ENCODE data around the gene NUCB2.

NUCB2 gene

DNA sequence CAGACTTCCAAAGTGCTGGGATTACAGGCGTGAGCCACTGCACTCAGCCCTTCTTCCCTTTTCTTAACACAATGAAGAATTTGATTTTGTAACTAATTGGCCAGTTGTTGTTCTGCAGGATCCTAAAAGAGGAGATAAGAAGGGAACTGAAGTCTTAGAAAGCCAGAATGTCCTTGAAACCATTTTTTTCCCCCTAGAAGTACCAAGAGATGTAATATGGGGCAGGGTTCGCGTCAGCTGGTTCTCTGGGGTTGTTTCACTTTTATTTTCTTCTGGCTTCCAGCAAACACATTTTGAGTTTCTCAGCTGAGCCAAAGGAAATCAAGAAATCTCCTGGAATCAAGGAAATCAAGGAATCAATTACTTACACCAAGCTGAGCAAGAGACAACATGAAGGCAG lies 7.6 kb upstream of the NUCB2 start:
- no peak for DNase-seq (ENCODE audit: low read depth, low spot score)

DNA sequence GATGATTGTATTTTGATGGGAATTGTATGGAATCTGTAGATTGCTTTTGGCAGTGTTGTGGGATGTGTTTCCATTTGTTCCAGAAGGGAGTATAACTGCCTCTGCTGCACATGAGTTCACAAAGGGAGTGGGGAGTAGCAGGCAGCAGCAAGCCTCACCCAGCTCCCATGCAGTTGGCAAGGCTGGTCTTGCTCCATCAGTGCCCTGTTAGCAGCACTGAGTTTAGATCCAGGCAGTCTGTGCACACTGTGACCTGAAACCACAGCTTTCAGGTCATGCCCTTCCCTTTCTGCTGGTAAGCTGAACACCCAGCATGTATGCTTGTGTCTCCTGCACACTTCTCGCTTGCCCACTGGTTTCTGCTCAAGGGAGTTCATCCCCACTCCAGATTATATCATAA lies 3.7 kb upstream of the NUCB2 start:
- DNase-seq (ENCODE audit: low read depth, low spot score): no peak

GRCh38 chr11:17273211-17273610 lies 3.3 kb upstream of the NUCB2 start:
- no peak for DNase-seq (ENCODE audit: low read depth, low spot score)

GRCh38 chr11:17273668-17274282 lies 2.8 kb upstream of the NUCB2 start:
- DNase-seq (ENCODE audit: low read depth, low spot score): no peak

- no peak for DNase-seq (ENCODE audit: low read depth, low spot score)
These were observed 921 bp upstream of the NUCB2 start for GRCh38 chr11:17275400-17276235.

DNA sequence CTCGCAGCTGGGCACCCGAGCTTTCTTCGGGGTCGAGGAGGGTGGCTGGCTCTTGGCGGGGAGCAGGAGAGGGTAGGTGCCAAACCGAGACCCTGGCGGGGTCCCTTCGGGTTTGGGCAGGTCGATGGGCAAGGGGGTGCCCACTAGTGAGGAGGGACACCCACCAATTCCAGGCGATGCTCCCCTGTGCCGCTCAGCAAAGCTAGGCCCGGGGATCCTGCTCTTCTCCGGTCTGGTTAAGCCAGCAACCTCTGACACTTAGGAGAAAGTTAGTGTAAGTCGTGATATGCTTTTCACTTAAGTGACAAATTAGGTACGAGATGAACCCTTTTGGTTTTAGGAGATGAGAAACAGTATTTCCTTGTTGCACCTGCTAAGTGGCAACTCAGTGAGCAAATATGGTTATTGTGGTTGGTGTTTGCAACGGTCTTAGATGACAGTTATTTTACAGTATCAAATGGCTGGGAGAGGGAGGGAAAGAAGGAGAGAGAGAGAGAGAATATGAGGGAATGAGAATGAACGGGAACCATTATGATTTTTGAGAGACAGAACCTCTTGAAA lies 565 bp downstream of the NUCB2 start:
- peak; percentile 39 for DNase-seq (ENCODE audit: low read depth, low spot score)

- no peak for DNase-seq (ENCODE audit: low read depth, low spot score)
These were observed 4.1 kb downstream of the NUCB2 start for GRCh38 chr11:17280494-17281127.

- DNase-seq (ENCODE audit: low read depth, low spot score): no peak
These were observed 9.8 kb downstream of the NUCB2 start for GRCh38 chr11:17286332-17286731.

GRCh38 chr11:17287058-17287457 lies 10.5 kb downstream of the NUCB2 start:
- no peak for DNase-seq (ENCODE audit: low read depth, low spot score)

DNA sequence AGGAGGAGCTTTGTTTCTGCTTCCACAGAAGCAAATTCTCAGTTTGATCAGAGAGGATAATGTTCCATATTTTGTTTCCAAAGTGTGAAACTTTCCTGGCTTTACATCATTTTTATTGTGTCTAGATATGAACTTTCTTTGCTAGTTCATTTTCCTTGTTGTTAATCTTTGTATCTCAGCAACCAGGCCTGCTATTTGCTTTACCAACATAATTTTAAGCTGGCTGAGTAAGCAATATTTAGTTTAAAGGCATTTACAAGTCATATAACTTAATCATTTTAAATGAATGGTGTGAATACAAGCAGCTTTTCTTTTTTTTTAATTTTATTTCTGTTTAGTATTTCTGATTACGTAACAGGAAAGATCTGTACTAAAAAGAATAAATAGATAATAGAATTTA lies 15.2 kb downstream of the NUCB2 start:
- no peak for DNase-seq (ENCODE audit: low read depth, low spot score)

- DNase-seq (ENCODE audit: low read depth, low spot score): no peak
These were observed 16.8 kb downstream of the NUCB2 start for GRCh38 chr11:17293311-17293710.

DNA sequence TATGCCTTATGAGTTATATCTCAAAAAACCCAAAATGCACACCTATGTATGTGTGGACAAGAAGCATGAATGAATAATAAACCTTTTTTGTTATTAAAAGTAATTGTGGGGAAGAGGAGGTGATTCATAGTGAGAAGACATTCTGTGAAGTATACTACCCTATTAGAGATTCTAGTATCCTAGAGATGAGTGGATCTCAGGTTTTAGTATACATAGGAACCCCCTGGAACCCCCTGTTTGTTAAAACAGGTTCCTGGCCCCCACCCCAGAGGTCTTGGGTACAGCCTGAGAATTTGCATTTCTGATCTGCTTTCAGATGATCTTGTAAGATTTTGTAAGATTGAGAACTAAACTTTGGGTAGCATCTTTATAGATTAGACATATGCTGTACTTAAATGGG lies 17.5 kb downstream of the NUCB2 start:
- DNase-seq (ENCODE audit: low read depth, low spot score): no peak

DNA sequence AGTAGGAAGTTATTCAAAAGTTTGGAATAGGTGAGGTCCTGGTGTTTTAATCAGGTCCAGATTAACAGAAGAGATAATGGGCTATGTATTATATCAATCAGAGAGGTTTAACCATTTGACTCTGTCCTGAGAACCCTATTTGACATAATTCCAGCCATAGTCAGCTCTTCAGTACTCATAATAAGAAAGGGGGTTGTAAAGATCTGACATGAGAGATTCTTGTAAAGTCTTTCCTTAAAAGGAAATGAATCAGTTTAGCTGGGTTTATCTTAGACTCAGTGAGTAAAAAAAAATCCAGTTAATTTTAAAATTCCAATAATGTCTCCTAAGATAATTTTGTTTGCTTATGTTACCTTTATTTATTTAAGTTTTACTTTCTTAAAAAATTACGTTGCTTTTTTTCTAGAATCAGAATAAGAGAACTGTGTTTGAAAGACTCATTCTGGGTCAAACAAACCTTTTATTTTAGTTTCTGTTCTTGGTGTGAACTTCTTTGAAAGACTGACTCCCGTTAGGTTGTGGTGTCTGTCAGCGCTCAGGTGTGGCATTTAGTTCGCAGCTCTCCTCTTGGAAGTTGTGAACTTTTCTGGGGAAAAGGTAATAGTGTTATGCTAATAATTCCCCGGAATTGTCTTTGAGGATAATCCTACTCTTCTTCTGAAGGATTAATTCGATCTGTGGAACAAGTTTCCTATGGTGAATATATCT lies 20.5 kb downstream of the NUCB2 start:
- no peak for DNase-seq (ENCODE audit: low read depth, low spot score)

DNA sequence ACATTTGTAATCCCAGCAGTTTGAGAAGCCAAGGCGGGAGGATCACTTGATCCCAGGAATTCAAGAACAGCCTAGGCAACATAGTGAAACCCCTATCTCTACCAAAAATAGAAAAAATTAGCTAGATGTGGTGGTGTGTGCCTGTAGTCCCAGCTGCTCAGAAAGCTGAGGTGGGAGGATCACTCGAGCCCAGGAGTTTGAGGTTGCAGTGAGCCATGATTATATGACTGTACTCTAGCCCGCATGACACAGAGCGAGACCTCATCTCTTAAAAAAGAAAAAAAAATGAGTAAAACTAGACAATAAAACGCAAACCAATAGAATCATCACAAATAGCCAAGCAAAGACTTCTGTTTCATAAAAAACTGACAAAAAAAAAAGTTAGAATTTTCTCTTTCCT lies 21.8 kb downstream of the NUCB2 start:
- no peak for DNase-seq (ENCODE audit: low read depth, low spot score)

DNA sequence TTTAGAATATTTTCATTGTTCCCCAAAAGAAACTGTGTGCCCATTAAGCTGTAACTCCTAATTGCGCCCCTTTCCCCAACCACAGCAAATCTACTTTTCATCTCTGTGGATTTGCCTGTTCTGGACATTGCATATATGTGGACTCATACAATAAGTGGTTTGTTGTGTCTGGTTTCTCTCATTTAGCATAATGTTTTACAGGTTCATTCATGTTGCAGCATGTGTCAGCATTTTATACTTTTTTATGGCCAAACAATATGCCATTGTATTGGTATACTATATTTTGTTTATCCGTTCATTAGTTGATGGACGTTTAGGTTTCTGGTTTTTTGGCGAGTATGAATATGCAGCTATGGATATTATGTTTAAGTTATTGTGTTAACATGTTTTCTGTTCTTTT lies 23.8 kb downstream of the NUCB2 start:
- DNase-seq (ENCODE audit: low read depth, low spot score): no peak

DNA sequence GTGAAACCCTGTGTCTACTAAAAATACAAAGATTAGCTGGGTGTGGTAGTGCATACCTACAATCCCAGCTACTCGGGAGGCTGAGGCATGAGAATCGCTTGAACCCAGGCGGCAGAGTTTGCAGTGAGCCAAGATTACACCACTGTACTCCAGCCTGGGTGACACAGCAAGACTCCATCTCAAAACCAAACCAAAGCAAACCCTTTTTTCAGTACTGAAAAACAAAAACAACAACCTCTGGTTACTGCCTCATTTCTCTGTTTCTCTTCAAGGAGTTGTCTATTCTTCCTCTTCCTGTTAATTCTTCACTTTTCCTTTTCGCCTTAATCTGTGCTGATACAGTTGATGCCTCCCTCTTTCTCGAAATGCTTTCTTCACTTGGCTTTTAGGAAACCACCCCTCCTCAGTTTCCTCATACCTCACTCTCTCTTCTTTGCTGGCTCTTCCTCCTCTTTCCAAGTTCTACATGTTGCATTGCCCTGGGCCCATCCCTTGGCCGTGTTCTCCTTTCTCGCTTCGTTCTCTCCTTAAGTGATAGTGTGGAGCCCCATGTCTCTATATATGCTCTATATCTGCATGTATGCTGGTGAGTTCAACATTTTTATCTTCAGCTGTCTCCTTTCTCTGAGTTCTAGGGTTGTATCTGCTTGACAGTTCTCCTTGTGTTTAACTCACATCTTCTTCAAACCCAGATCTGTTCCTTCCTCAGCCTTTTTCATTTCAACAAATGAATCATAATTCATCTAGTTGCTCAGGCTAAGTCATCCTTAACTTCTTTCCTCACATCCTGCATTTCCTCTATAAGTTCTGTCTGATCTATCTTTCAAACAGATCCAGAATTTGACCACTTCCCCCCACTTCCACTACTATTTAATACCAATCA lies 37.1 kb downstream of the NUCB2 start:
- no peak for DNase-seq (ENCODE audit: low read depth, low spot score)

- DNase-seq (ENCODE audit: low read depth, low spot score): peak; percentile 46
These were observed 37.7 kb downstream of the NUCB2 start for GRCh38 chr11:17314232-17314547.

DNA sequence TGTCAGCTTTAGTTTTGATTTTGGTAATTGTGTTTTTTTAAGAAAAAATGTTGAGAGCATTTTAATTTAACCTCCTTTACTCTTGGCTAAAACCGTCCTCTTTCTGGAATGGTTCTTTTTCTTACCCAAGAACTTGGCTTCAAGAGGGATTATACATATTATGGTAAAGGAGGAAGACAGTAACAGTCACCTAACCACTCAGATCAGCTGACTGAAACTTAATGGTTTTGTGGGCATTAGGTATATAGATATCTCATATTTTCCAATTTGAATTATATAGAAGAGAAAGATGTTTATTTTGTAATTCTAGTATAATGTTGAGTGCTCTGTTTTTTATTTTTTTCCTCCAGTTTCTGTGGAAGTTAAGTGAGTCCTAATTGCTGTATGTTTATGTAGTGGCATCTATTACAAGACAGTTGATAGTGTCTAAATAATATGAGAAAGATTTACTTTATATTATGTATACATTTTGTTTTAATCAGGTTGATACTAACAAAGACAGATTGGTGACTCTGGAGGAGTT lies 38.4 kb downstream of the NUCB2 start:
- no peak for DNase-seq (ENCODE audit: low read depth, low spot score)

DNA sequence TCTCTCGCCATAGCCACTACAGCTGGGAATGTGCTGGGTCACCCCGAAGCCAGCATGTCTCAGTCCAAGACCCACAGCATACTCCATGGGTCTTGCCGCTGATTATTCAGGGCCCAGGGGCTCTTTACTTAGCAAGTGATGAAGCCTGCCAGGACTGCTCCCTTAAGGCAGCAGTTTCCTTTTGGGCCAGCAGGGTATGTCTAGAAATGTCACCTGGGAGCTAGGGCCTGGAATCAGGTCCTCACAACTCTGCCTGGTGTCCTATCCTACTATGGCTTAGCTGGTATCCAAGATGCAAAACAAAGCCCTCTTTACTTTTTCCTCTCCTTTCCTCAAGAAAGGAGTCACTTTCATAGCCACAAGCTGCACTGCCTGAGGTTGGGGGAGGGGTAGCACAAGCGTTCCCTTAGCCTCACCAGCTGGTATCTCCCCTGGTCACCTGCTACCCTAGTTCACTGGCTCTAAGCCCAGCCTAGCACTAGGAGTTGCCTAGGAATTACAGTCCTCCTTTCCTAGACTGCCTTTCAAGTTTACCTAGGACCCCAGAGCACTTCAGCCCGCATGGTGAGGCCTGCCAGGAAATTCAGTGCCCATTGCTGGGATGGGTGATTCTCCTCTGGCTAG lies 52.4 kb downstream of the NUCB2 start:
- DNase-seq (ENCODE audit: low read depth, low spot score): no peak

DNA sequence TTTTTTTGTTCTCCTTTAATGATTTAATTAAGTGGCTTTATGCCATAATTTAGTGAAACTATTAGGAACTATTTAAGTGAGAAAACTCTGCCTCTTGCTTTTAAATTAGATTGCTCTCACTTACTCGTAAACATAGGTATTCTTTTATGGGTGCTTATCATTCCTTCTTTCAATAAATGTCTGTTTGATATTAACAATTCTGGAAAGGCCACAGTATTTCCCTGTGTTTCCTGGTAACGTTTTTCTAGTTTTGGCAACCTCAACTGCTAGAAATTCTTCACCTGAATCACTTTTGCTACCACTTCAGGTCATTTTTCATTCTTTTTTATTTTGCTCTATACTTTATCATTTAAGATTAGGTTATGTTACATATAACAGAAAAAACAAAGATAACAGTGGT lies 55.1 kb downstream of the NUCB2 start:
- no peak for DNase-seq (ENCODE audit: low read depth, low spot score)

All from astrocyte of the hippocampus (primary cell).